Endothelial cell of umbilical vein (primary cell): ENCODE data around the gene SRBD1.

Experiments used
- EZH2 ChIP-seq: IDR thresholded peaks from 2 replicates; pipeline ENCODE4 v1.6.1; 2012; ENCODE audit warnings: borderline replicate concordance, low read depth, mild to moderate bottlenecking, moderate library complexity, low read length, inconsistent platforms; ENCODE audit not compliant: severe bottlenecking
- POLR2A ChIP-seq: IDR thresholded peaks from 2 replicates; pipeline ENCODE4 v1.6.1; 2012; ENCODE audit warnings: low read depth, mild to moderate bottlenecking, control low read depth, low read length
- POLR2AphosphoS5 ChIP-seq: IDR thresholded peaks from 2 replicates; pipeline ENCODE4 v1.6.1; 2012; ENCODE audit warnings: low read depth, mild to moderate bottlenecking, control low read depth, low read length, moderate library complexity; ENCODE audit not compliant: insufficient read depth
- TF ChIP-seq, protein P1 (sequence below), 2 donors: IDR thresholded peaks; 1 replicate in 1 of 2; 2 replicates in 1 of 2; pipeline ENCODE4 v1.5.1; 2011; ENCODE audit warnings: low read length in 2 of 2, mild to moderate bottlenecking in 2 of 2, moderate library complexity in 2 of 2, control low read depth in 1 of 2, inconsistent platforms in 1 of 2, low read depth in 1 of 2; ENCODE audit not compliant: insufficient read depth in 1 of 2; ENCODE audit errors: extremely low read depth in 1 of 2
- TF ChIP-seq, protein P2 (sequence below): IDR thresholded peaks from 2 replicates; pipeline ENCODE4 v1.6.1; 2011; ENCODE audit not compliant: insufficient read depth, insufficient read length

DNA sequence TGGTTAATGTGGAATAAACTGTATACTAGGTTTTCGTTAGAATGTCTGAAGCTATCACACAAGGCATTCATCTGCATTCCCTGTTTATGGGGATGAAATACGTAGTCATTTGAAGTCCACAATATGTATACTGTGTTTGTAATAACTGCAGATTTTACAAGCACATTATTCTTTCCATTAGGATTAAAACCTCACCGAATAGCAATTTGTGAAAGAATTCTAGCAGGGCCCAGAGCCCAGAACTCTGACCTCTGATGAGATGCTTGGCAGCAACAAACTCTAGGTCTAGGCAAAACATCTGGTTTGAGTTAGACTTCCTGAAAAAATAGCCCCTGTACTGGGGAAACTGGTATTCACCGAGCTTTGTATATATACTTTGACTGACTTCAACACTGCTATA is 158.2 kb downstream of the SRBD1 start:
- TF ChIP-seq POLR2A (no peak), EZH2 (no peak), POLR2AphosphoS5 (no peak)
- TF ChIP-seq, protein P1, sequence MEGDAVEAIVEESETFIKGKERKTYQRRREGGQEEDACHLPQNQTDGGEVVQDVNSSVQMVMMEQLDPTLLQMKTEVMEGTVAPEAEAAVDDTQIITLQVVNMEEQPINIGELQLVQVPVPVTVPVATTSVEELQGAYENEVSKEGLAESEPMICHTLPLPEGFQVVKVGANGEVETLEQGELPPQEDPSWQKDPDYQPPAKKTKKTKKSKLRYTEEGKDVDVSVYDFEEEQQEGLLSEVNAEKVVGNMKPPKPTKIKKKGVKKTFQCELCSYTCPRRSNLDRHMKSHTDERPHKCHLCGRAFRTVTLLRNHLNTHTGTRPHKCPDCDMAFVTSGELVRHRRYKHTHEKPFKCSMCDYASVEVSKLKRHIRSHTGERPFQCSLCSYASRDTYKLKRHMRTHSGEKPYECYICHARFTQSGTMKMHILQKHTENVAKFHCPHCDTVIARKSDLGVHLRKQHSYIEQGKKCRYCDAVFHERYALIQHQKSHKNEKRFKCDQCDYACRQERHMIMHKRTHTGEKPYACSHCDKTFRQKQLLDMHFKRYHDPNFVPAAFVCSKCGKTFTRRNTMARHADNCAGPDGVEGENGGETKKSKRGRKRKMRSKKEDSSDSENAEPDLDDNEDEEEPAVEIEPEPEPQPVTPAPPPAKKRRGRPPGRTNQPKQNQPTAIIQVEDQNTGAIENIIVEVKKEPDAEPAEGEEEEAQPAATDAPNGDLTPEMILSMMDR (IDR thresholded peaks at IDR 0.05; ENCODE audit: extremely low read depth in 1 of 2, insufficient read depth in 1 of 2, low read depth in 1 of 2, low read length in 2 of 2) = no peak
- TF ChIP-seq, protein P2, sequence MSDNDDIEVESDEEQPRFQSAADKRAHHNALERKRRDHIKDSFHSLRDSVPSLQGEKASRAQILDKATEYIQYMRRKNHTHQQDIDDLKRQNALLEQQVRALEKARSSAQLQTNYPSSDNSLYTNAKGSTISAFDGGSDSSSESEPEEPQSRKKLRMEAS = no peak
